ENCODE measurements around the gene CTNNA1. TPM values are rescaled to one million over a fixed set of nuclear protein-coding genes. Genes with fewer than 3 reads are reported as not detected.
"Not testable (repeated sequence)": the region's sequence is repeated elsewhere in the genome, so short reads cannot be mapped to it uniquely, and the experiment has no call there.

The CTNNA1 gene
- total RNA-seq, 2 experiments from 2014 or later = 36.8 to 43.0 TPM

DNA sequence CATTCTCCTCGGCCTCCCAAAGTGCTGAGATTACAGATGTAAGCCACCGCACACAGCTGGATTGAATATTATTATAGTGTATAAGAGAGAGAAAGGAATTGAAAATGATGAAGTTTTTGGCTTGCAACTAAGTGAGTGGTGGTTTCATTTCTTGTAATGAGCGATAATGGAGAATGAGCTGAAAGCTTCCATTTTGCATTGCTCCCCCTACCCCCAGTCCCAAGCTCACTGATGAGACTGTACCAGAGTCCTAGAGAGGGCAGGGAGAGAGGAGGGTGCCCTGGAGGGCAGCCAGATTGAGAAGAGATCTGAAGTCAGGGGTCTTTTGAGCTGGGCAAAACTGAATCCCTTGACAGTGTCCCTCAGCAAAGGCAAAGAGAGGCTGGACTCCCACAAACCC lies 38.5 kb upstream of the CTNNA1 start:
- no peaks in the 10 kb centered on the region for H3K4me1 Mint-ChIP-seq (ENCODE audit: low read depth)
- no peaks in the 10 kb centered on the region for H3K9me3 Mint-ChIP-seq
- intact Hi-C loops (cut with micrococcal nuclease) = no loop called here
- H3K27ac Mint-ChIP-seq = no peak overlapping the region
- H3K27me3 Mint-ChIP-seq (ENCODE audit: low read depth) = peaks cover 26% of the 10 kb centered on the region
- no peak overlapping the region for H3K4me3 Mint-ChIP-seq
- no peak for DNase-seq
- CTCF ChIA-PET = interaction anchor here (0.6 to 1.3 kb wide), 3 partner anchors 10 to 1358 kb away, joined by 3 to 4 read pairs (median 3); no protein-coding TSS in a partner anchor
- no peaks in the 10 kb centered on the region for H3K36me3 Mint-ChIP-seq (ENCODE audit: low read depth)

DNA sequence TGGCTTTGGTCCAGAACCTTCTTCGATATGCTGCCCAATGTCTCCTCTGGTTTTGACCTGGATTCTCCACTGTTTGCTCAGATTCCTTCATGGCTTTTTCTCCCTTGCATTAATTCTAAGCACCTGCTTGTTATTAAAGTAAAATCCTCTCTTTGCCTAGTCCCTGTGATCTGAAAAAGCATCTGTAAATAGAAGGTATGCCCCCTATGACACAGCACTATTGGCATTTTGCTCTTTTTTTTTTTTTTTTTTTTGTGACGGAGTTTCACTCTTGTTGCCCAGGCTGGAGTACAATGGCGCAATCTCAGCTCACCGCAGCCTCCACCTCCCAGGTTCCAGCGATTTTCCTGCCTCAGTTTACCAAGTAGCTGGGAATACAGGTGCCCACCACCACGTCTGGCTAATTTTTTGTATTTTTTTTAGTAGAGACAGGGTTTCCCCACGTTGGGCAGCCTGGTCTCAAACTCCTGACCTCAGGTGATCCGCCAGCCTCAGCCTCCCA lies 37.2 kb upstream of the CTNNA1 start:
- CTCF ChIA-PET; H3K36me3 Mint-ChIP-seq (ENCODE audit: low read depth); H3K27ac Mint-ChIP-seq; intact Hi-C loops (cut with micrococcal nuclease); H3K9me3 Mint-ChIP-seq; H3K4me3 Mint-ChIP-seq; H3K4me1 Mint-ChIP-seq (ENCODE audit: low read depth); DNase-seq: not testable (repeated sequence)
- peaks cover 26% of the 10 kb centered on the region for H3K27me3 Mint-ChIP-seq (ENCODE audit: low read depth)

GRCh38 chr5:138716456-138716924 lies 36.7 kb upstream of the CTNNA1 start:
- intact Hi-C loops (cut with micrococcal nuclease) = no loop called here
- CTCF ChIA-PET = no interaction called here
- H3K4me1 Mint-ChIP-seq (ENCODE audit: low read depth) = no peaks in the 10 kb centered on the region
- no peak overlapping the region for H3K4me3 Mint-ChIP-seq
- H3K27me3 Mint-ChIP-seq (ENCODE audit: low read depth) = peaks cover 22% of the 10 kb centered on the region
- DNase-seq = no peak
- no peaks in the 10 kb centered on the region for H3K36me3 Mint-ChIP-seq (ENCODE audit: low read depth)
- no peaks in the 10 kb centered on the region for H3K9me3 Mint-ChIP-seq
- H3K27ac Mint-ChIP-seq = no peak overlapping the region

- no peaks in the 10 kb centered on the region for H3K4me1 Mint-ChIP-seq (ENCODE audit: low read depth)
- H3K36me3 Mint-ChIP-seq (ENCODE audit: low read depth) = no peaks in the 10 kb centered on the region
- peaks cover 20% of the 10 kb centered on the region for H3K27me3 Mint-ChIP-seq (ENCODE audit: low read depth)
- CTCF ChIA-PET = no interaction called here
- DNase-seq = no peak
- no peak overlapping the region for H3K4me3 Mint-ChIP-seq
- intact Hi-C loops (cut with micrococcal nuclease) = no loop called here
- H3K27ac Mint-ChIP-seq = no peak overlapping the region
- no peaks in the 10 kb centered on the region for H3K9me3 Mint-ChIP-seq
These were observed 35.8 kb upstream of the CTNNA1 start for GRCh38 chr5:138717399-138717798.

- CTCF ChIA-PET = interaction anchor here (0.6 kb wide), 2 partner anchors 261 to 507 kb away, joined by 3 to 4 read pairs; no protein-coding TSS in a partner anchor
- intact Hi-C loops (cut with micrococcal nuclease) = no loop called here
- DNase-seq = no peak
- Mint-ChIP-seq H3K27ac (no peak overlapping the region), H3K4me1 (ENCODE audit: low read depth) (no peaks in the 10 kb centered on the region), H3K36me3 (ENCODE audit: low read depth) (no peaks in the 10 kb centered on the region), H3K9me3 (no peaks in the 10 kb centered on the region), H3K4me3 (no peak overlapping the region), H3K27me3 (ENCODE audit: low read depth) (peaks cover 19% of the 10 kb centered on the region)
These were observed 33.4 kb upstream of the CTNNA1 start for GRCh38 chr5:138719811-138720210.

DNA sequence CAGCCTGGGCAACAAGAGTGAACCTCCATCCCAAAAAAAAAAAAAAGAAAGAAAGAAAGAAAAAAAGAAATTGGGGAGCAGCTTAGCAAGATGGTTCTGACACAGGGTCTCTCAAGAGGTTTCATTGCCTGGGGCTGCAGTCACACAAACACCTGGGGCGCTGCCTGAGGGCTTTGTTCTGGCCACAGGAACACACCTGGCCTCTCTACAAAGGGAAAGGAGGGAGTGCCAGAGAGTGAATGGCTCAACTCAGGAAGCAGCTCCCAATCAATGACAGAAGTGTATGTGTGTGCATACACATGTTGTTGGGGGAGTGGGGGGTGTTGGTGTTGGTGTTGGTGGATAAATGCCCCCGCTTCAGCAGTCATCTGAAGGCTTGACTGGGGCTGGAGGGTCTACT lies 32.4 kb upstream of the CTNNA1 start:
- Mint-ChIP-seq H3K27me3 (ENCODE audit: low read depth) (peaks cover 21% of the 10 kb centered on the region), H3K9me3 (no peaks in the 10 kb centered on the region)

GRCh38 chr5:138721979-138722378 lies 31.2 kb upstream of the CTNNA1 start:
- Mint-ChIP-seq H3K4me3 (no peak overlapping the region), H3K9me3 (no peaks in the 10 kb centered on the region), H3K27ac (no peak overlapping the region), H3K36me3 (ENCODE audit: low read depth) (no peaks in the 10 kb centered on the region), H3K4me1 (ENCODE audit: low read depth) (peaks cover 3% of the 10 kb centered on the region), H3K27me3 (ENCODE audit: low read depth) (peaks cover 20% of the 10 kb centered on the region)
- CTCF ChIA-PET = no interaction called here
- intact Hi-C loops (cut with micrococcal nuclease) = no loop called here
- no peak for DNase-seq

More for the DNA sequence above, 32.4 kb upstream of the CTNNA1 start:
- intact Hi-C loops (cut with micrococcal nuclease) = no loop called here
- no peak for DNase-seq
- Mint-ChIP-seq H3K36me3 (ENCODE audit: low read depth) (no peaks in the 10 kb centered on the region), H3K4me1 (ENCODE audit: low read depth) (no peaks in the 10 kb centered on the region), H3K4me3 (no peak overlapping the region), H3K27ac (no peak overlapping the region)
- CTCF ChIA-PET = no interaction called here

GRCh38 chr5:138722544-138723177 lies 30.6 kb upstream of the CTNNA1 start:
- Mint-ChIP-seq H3K27me3 (ENCODE audit: low read depth) (peaks cover 20% of the 10 kb centered on the region), H3K36me3 (ENCODE audit: low read depth) (no peaks in the 10 kb centered on the region), H3K27ac (no peak overlapping the region), H3K4me1 (ENCODE audit: low read depth) (peaks cover 8% of the 10 kb centered on the region), H3K4me3 (no peak overlapping the region), H3K9me3 (no peaks in the 10 kb centered on the region)
- CTCF ChIA-PET = no interaction called here
- intact Hi-C loops (cut with micrococcal nuclease) = no loop called here
- DNase-seq = no peak

DNA sequence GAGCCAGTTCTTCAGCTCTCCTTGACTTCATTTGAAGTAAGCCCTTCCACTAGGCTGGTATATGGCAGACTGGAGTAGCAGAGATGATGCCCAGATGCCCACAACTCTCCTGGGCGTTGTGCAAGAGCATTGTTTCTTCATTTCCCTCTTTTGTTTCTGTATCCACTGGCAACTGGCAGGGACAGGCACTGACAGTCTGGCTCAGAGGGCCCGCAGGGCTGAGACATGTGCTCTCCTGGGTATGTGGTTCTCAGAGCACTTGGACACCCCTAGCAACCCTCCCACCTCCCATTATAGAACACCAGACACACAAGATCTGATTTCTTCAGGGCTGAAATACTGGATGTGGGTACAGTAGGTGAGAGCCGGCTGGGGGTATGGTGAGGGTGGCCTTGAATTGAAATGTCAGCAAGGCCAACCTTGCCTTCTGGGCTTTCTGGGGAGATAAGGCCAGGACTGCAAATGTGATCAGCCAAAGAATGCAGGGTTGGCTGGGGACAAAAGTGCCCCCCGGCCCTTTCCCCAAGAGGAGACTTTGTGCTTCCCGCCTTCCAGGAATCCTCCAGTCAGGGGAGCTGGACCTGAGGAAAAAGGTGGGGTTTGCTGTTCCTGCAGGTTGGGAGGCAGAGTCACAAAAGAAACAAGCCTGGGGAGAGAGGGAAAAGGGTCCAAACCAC lies 28.6 kb upstream of the CTNNA1 start:
- peaks cover 20% of the 10 kb centered on the region for H3K27me3 Mint-ChIP-seq (ENCODE audit: low read depth)
- no peaks in the 10 kb centered on the region for H3K9me3 Mint-ChIP-seq
- intact Hi-C loops (cut with micrococcal nuclease) = no loop called here
- H3K36me3 Mint-ChIP-seq (ENCODE audit: low read depth) = no peaks in the 10 kb centered on the region
- H3K4me1 Mint-ChIP-seq (ENCODE audit: low read depth) = peaks cover 8% of the 10 kb centered on the region
- H3K4me3 Mint-ChIP-seq = no peak overlapping the region
- no peak for DNase-seq
- H3K27ac Mint-ChIP-seq = no peak overlapping the region
- CTCF ChIA-PET = interaction anchor here (0.7 kb wide), 1 partner anchor 85 kb away, joined by 8 read pairs; no protein-coding TSS in a partner anchor

- peaks cover 8% of the 10 kb centered on the region for H3K4me1 Mint-ChIP-seq (ENCODE audit: low read depth)
- peaks cover 21% of the 10 kb centered on the region for H3K27me3 Mint-ChIP-seq (ENCODE audit: low read depth)
- no peaks in the 10 kb centered on the region for H3K9me3 Mint-ChIP-seq
- no peak for DNase-seq
- no peak overlapping the region for H3K27ac Mint-ChIP-seq
- intact Hi-C loops (cut with micrococcal nuclease) = no loop called here
- CTCF ChIA-PET = no interaction called here
- no peak overlapping the region for H3K4me3 Mint-ChIP-seq
- H3K36me3 Mint-ChIP-seq (ENCODE audit: low read depth) = no peaks in the 10 kb centered on the region
These were observed 27.9 kb upstream of the CTNNA1 start for GRCh38 chr5:138725153-138725817.

GRCh38 chr5:138725818-138726416 lies 27.3 kb upstream of the CTNNA1 start:
- H3K27ac Mint-ChIP-seq = no peak overlapping the region
- no peak overlapping the region for H3K4me3 Mint-ChIP-seq
- CTCF ChIA-PET = no interaction called here
- H3K36me3 Mint-ChIP-seq (ENCODE audit: low read depth) = no peaks in the 10 kb centered on the region
- H3K9me3 Mint-ChIP-seq = no peaks in the 10 kb centered on the region
- peaks cover 23% of the 10 kb centered on the region for H3K27me3 Mint-ChIP-seq (ENCODE audit: low read depth)
- intact Hi-C loops (cut with micrococcal nuclease) = no loop called here
- peaks cover 8% of the 10 kb centered on the region for H3K4me1 Mint-ChIP-seq (ENCODE audit: low read depth)
- no peak for DNase-seq

- CTCF ChIA-PET = no interaction called here
- H3K4me3 Mint-ChIP-seq = no peak overlapping the region
- H3K36me3 Mint-ChIP-seq (ENCODE audit: low read depth) = no peaks in the 10 kb centered on the region
- intact Hi-C loops (cut with micrococcal nuclease) = no loop called here
- H3K27me3 Mint-ChIP-seq (ENCODE audit: low read depth) = peaks cover 22% of the 10 kb centered on the region
- H3K9me3 Mint-ChIP-seq = no peaks in the 10 kb centered on the region
- H3K4me1 Mint-ChIP-seq (ENCODE audit: low read depth) = peaks cover 8% of the 10 kb centered on the region
- no peak overlapping the region for H3K27ac Mint-ChIP-seq
- DNase-seq = peak; percentile 10
These were observed 26.4 kb upstream of the CTNNA1 start for GRCh38 chr5:138726848-138727247.
